AG04449 (cell line): ENCODE measurements around the gene SLC25A31.

Experiments
- CTCF ChIA-PET: fragments of 350-600 bp; formaldehyde crosslinking; extraction: SDS; loops from one replicate; lab custom pipeline; 2021; ENCODE audit warnings: antibody characterized with exemption; lab: Yijun Ruan, JAX
- POLR2A ChIA-PET: fragments of 400-600, 350-600 bp; formaldehyde crosslinking; extraction: SDS; loops from one replicate; lab custom pipeline; 2020; ENCODE audit warnings: antibody characterized with exemption, inconsistent platforms; lab: Yijun Ruan, JAX
- DNase-seq: peaks from one replicate; pipeline ENCODE4 v3.0.0-alpha.2; 2010; ENCODE audit warnings: low read depth, low spot score
- H3K4me3 ChIP-seq: 2 replicates; pipeline ENCODE4 v1.5.1; 2011; ENCODE audit warnings: low read depth, mild to moderate bottlenecking, control low read depth, low read length
- CTCF ChIP-seq: IDR thresholded peaks from one replicate; pipeline ENCODE4 v1.5.1; 2011; ENCODE audit warnings: mild to moderate bottlenecking, moderate library complexity, low read length, control low read depth, inconsistent platforms; ENCODE audit not compliant: insufficient read depth; ENCODE audit errors: missing control alignments

SLC25A31 gene

GRCh38 chr4:127822430-127822829 lies 92.2 kb downstream of the SLC25A31 start:
- ChIA-PET CTCF (no interaction called here), POLR2A (no interaction called here)
- no peak for TF ChIP-seq CTCF
- H3K4me3 ChIP-seq, result no peak overlapping the region
- no peak for DNase-seq
